Activated B cell treated with CpG ODN at 0.5 μM for 24 hours (primary cell): Measurements from ENCODE around the gene MKNK1. TPM values are rescaled to one million over a fixed set of nuclear protein-coding genes. Genes with fewer than 3 reads are reported as not detected.

Experiments used
- ATAC-seq: fragments of 200-7000 bp; cut with Tn5 transposase; one replicate; pipeline ENCODE4 v1.10.0; 2021; ENCODE audit warnings: low read depth, mild to moderate bottlenecking, moderate library complexity
- CTCF ChIA-PET: fragments of 350-600 bp; sonication (Branson Sonifier 250); formaldehyde crosslinking; loops from one replicate; lab custom pipeline; 2021; ENCODE audit warnings: antibody characterized with exemption; lab: Charles Lee
- POLR2A ChIA-PET: fragments of 350-600 bp; sonication (Branson Sonifier 250); formaldehyde crosslinking; loops from one replicate; lab custom pipeline; 2021; ENCODE audit warnings: antibody characterized with exemption; lab: Charles Lee
- DNase-seq: peaks from one replicate; pipeline ENCODE4 v3.0.0; 2022
- H3K27ac Mint-ChIP-seq: one replicate; pipeline ENCODE4 v1.8.0; 2020; ENCODE audit warnings: mixed read lengths
- H3K27me3 Mint-ChIP-seq: one replicate; pipeline ENCODE4 v1.8.0; 2021; ENCODE audit warnings: mixed read lengths
- H3K36me3 Mint-ChIP-seq: one replicate; pipeline ENCODE4 v1.8.0; 2021; ENCODE audit warnings: low read depth, mixed read lengths
- H3K4me1 Mint-ChIP-seq: one replicate; pipeline ENCODE4 v1.8.0; 2021; ENCODE audit warnings: mixed read lengths
- H3K4me3 Mint-ChIP-seq: one replicate; pipeline ENCODE4 v1.8.0; 2020; ENCODE audit warnings: mild to moderate bottlenecking, mixed read lengths
- H3K9me3 Mint-ChIP-seq: one replicate; pipeline ENCODE4 v1.8.0; 2020; ENCODE audit warnings: mixed read lengths
- intact Hi-C: fragments of 100-400 bp; cut with micrococcal nuclease; formaldehyde crosslinking; loops from one replicate; pipeline ENCODE4 v1.15.1; 2024
- total RNA-seq: library from RNA; stranded (reverse); gene quantifications from 2 replicates; pipeline ENCODE4 v1.2.3, GENCODE V29; 2022
- TF ChIP-seq, protein P1 (sequence below): fragments of 200-600 bp; IDR thresholded peaks from one replicate; pipeline ENCODE4 v1.8.0; 2022; ENCODE audit warnings: antibody characterized with exemption, mild to moderate bottlenecking

The MKNK1 gene
- total RNA-seq, 1 donor from 2014 or later = 45.0 TPM

- Mint-ChIP-seq H3K36me3 (peaks cover 70% of the 10 kb centered on the region), H3K9me3 (no peaks in the 10 kb centered on the region), H3K27ac (no peak overlapping the region), H3K4me3 (no peak overlapping the region), H3K4me1 (peaks cover 2% of the 10 kb centered on the region), H3K27me3 (no peaks in the 10 kb centered on the region)
- intact Hi-C loops = no loop called here
- TF ChIP-seq, protein P1, sequence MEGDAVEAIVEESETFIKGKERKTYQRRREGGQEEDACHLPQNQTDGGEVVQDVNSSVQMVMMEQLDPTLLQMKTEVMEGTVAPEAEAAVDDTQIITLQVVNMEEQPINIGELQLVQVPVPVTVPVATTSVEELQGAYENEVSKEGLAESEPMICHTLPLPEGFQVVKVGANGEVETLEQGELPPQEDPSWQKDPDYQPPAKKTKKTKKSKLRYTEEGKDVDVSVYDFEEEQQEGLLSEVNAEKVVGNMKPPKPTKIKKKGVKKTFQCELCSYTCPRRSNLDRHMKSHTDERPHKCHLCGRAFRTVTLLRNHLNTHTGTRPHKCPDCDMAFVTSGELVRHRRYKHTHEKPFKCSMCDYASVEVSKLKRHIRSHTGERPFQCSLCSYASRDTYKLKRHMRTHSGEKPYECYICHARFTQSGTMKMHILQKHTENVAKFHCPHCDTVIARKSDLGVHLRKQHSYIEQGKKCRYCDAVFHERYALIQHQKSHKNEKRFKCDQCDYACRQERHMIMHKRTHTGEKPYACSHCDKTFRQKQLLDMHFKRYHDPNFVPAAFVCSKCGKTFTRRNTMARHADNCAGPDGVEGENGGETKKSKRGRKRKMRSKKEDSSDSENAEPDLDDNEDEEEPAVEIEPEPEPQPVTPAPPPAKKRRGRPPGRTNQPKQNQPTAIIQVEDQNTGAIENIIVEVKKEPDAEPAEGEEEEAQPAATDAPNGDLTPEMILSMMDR = no peak
- DNase-seq (no peak), ATAC-seq (no peak)
- POLR2A ChIA-PET = no interaction called here
- CTCF ChIA-PET = no interaction called here
These were observed 21.1 kb downstream of the MKNK1 start for GRCh38 chr1:46582972-46583371.

DNA sequence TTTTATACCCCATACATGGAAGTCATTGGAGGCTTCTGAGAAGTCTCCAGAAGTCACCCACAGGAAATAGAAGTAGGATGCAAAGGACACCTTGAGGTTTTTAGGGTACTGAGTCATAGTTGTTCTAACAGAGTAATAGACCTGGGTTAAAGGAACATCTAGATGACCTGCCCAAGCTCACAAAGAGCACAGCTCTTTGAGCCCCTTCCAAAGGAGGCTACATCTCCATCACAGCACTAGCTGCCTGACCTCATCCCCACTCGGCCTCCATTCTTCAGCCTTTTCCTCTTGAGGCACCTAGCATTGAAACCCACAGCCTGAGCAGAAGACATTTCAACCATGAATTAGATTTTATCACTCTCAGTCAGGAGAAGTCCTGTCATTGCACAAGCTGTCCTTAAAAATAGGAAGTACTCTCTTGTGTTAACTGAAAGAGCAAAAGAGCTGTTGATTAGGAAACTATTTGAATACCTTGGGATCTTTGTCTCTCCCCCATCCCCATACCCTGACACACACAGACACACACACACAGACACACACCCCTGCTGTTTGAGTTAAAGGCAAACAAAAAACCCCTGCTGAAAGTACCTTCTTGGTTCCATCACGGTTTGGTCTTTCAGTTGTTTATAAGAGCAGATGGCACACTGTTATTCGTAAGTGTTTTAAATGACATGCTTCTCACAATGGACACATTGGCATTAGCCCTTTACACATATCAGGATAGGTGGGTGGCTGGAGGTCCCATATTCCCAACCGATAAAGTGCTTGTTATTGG is 22.2 kb downstream of the MKNK1 start:
- Mint-ChIP-seq H3K4me1 (peaks cover 2% of the 10 kb centered on the region), H3K27ac (no peak overlapping the region), H3K9me3 (no peaks in the 10 kb centered on the region), H3K4me3 (no peak overlapping the region), H3K27me3 (no peaks in the 10 kb centered on the region), H3K36me3 (peaks cover 76% of the 10 kb centered on the region)
- CTCF ChIA-PET = no interaction called here
- POLR2A ChIA-PET = no interaction called here
- TF ChIP-seq, protein P1 = no peak
- no peak for DNase-seq
- intact Hi-C loops = no loop called here
- ATAC-seq = no peak

DNA sequence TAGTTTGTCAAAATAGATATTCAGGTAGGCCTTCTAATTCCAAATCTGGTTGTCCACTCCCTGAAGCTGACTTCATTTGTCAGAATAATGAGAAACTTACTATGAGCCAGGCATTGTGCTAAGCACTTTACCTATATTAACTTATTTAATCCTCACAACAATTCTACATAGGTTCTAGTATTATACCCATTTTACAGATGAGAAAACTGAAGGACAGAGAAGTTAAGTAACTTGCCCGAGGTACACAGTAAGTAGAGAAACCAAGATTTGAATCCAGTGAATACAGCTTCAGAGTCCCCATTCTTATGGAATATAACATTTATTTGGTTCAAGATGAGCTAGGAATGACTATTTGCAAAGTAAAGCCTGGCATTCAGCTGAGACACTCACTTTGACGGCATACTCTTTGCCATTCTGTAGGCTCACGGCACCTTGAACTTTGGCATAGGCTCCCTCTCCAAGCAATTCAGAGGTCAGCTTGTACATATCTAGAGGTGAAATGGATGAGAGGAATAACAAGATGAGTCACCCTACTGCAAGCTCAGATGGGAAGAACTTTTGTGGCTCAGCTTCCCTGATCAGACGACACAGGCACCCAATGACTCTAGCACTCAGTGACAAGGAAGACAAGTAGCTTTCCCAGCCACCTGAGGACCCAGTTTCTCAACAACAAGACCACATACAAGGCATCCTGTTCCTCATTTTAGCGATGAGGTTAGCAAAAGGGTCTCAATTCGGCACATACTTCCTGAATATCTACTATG is 23.7 kb downstream of the MKNK1 start:
- POLR2A ChIA-PET = no interaction called here
- TF ChIP-seq, protein P1 = no peak
- ATAC-seq (no peak), DNase-seq (no peak)
- H3K4me3 Mint-ChIP-seq = no peak overlapping the region
- no peaks in the 10 kb centered on the region for H3K9me3 Mint-ChIP-seq
- CTCF ChIA-PET = no interaction called here
- H3K27ac Mint-ChIP-seq = no peak overlapping the region
- intact Hi-C loops = no loop called here
- H3K36me3 Mint-ChIP-seq = peaks cover 83% of the 10 kb centered on the region
- H3K27me3 Mint-ChIP-seq = no peaks in the 10 kb centered on the region
- H3K4me1 Mint-ChIP-seq = peaks cover 2% of the 10 kb centered on the region

- POLR2A ChIA-PET = no interaction called here
- no peak overlapping the region for H3K27ac Mint-ChIP-seq
- peaks cover 83% of the 10 kb centered on the region for H3K36me3 Mint-ChIP-seq
- no peak for DNase-seq
- H3K27me3 Mint-ChIP-seq = no peaks in the 10 kb centered on the region
- intact Hi-C loops = no loop called here
- TF ChIP-seq, protein P1 = no peak
- no peak for ATAC-seq
- no peak overlapping the region for H3K4me3 Mint-ChIP-seq
- no peaks in the 10 kb centered on the region for H3K9me3 Mint-ChIP-seq
- H3K4me1 Mint-ChIP-seq = peaks cover 2% of the 10 kb centered on the region
- CTCF ChIA-PET = no interaction called here
These were observed 26.4 kb downstream of the MKNK1 start for GRCh38 chr1:46577671-46578070.

- ChIA-PET POLR2A (no interaction called here), CTCF (no interaction called here)
- TF ChIP-seq, protein P1 = no peak
- Mint-ChIP-seq H3K36me3 (peaks cover 78% of the 10 kb centered on the region), H3K9me3 (no peaks in the 10 kb centered on the region), H3K27ac (no peak overlapping the region), H3K4me3 (no peak overlapping the region), H3K4me1 (no peaks in the 10 kb centered on the region), H3K27me3 (no peaks in the 10 kb centered on the region)
- no peak for DNase-seq
- ATAC-seq = no peak
- intact Hi-C loops = no loop called here
These were observed 27.5 kb downstream of the MKNK1 start for GRCh38 chr1:46576596-46576995.
